Dedifferentiated amniotic fluid mesenchymal stem cell (primary cell): ENCODE results near the gene ZFYVE16.
A peak's percentile ranks its signal among the peaks of the same experiment; 100 is the strongest.
"Not testable (repeated sequence)": the region's sequence is repeated elsewhere in the genome, so short reads cannot be mapped to it uniquely, and the experiment has no call there.

ENCODE experiments used
- DNase-seq: peaks from one replicate; pipeline ENCODE4 v3.0.0-alpha.2; 2016; ENCODE audit errors: extremely low spot score

ZFYVE16 gene

GRCh38 chr5:80409367-80409966 lies 1.6 kb downstream of the ZFYVE16 start:
- no peak for DNase-seq

- DNase-seq: no peak
Measured at GRCh38 chr5:80411589-80412219, 3.8 kb downstream of the ZFYVE16 start.

DNA sequence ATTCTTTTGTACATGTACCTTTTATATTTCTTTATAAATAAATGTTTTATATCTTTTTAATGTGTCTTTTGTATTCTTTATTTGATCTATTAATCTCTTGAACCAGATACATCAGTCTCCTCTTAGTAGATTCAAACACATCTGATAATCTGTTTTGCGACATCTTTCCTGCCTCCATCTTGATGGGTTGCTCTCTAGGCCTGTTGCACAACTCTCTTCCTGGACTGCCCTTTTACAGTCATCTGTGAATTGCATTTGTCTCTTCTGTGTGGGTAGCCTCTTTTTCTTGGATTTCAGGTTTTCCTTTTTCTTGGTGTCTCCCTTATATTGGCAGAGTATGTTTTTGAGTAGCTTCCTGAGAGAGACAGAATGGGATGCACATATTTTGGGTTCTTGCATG lies 6.2 kb downstream of the ZFYVE16 start:
- DNase-seq: no peak

DNA sequence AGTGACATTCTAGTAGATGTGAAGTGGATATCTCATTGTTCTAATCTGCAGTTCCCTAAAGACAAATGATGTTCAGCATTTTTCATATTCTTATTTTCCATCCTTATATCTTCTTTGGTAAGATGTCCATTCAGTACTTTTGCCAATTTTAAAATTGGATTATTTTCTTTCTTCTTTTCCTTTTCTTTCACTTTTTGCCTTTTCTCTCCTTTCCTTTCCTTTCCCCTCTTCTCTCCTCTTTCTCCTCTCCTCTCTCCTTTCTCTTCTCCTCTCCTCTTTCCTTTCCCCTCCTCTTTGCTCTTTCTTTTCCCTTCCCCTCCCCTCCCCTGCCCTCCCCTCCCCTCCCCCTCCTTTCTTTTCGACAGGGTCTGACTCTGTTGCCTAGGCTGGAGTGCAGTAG lies 10.1 kb downstream of the ZFYVE16 start:
- DNase-seq: no peak

- DNase-seq: not testable (repeated sequence)
Measured at GRCh38 chr5:80424365-80424764, 16.5 kb downstream of the ZFYVE16 start.

- no peak for DNase-seq
Measured at GRCh38 chr5:80435476-80435875, 27.6 kb downstream of the ZFYVE16 start.

GRCh38 chr5:80437326-80437725 lies 29.5 kb downstream of the ZFYVE16 start:
- no peak for DNase-seq

DNA sequence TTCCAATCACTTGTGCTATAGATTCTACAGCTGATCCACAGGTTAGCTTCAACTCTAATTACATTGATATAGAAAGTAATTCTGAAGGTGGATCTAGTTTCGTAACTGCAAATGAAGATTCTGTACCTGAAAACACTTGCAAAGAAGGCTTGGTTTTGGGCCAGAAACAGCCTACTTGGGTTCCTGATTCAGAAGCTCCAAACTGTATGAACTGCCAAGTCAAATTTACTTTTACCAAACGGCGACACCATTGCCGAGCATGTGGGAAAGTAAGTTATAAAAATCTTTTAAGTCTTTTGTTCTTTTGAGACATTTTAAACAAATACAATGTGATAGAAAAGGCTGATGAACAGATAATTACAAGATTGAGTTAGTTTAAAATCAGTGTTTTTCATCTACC lies 30.9 kb downstream of the ZFYVE16 start:
- DNase-seq: no peak

- DNase-seq: no peak
Measured at GRCh38 chr5:80439213-80439612, 31.3 kb downstream of the ZFYVE16 start.

DNA sequence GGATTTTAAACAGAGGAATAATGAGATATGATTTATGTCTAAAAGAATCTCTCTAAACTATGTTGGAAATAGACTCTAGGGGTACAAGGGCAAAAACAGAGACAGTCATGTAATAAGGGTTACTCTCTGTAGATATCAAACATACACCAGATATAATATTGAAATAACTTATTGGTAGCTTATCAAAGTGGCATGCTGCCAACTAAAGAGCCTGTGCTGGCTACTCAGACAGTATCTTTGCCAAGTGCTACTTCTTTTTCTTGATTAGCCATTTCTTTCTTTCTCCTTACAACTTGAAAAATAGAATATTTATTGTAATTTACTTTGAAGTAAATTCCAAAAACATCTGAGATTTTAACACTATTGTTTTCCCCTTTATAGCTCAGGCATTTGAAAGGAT lies 34.9 kb downstream of the ZFYVE16 start:
- DNase-seq: no peak

- no peak for DNase-seq
Measured at GRCh38 chr5:80453366-80453765, 45.5 kb downstream of the ZFYVE16 start.

- no peak for DNase-seq
Measured at GRCh38 chr5:80463269-80463668, 55.4 kb downstream of the ZFYVE16 start.

GRCh38 chr5:80466669-80467485 lies 59.0 kb downstream of the ZFYVE16 start:
- peak; percentile 17 for DNase-seq

DNA sequence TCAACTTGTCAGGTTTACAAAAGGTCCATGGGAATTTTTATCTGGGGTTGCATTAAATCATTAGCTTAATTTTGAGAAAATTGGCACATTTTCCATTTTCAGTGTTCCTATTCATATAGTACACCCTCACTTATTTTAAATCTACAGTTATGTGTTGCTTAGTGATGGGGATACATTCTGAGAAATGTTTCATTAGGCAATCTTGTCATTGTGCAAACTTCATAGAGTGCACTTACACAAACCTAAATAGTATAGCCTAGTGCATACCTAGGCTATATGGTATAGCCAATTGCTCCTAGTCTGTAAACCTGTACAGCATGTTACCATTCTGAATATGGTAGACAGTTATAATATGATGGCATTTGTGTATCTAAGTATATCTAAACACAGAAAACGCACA lies 60.3 kb downstream of the ZFYVE16 start:
- no peak for DNase-seq

DNA sequence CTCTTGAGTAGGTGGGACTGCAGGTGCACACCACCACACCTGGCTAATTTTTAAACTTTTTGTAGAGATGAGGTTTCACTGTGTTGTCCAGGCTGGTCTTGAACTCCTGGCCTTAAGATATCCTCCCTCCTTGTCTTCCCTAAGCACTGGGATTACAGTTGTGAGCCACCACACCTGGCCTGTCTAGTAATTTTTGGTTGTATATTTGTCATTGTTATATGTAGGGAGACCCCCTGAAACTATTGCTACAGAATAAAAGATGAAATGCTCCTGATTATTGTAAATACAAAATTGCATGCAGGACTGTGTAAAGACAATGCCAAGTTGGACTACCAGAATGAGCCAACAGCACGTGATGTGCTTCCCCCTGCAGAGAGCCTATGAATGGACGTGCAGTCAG lies 62.8 kb downstream of the ZFYVE16 start:
- not testable (repeated sequence) for DNase-seq

DNA sequence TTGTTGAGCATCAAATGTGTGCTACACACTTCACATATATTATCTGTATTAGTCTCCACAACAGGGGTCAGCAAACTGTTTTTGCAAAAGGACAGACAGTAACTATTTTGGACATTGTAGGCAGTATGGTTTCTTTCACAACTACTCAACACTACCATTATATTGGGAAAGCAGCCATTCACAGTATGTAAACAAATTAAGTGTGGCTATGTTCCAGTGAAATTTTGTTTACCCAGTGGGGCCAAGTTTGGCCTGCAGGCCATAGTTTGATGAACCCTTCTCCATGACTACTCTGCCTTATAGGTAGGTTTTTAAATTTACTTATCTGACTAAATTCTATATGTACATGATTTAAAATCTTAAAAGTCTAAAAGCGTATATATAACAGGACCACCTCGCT lies 67.1 kb downstream of the ZFYVE16 start:
- DNase-seq: no peak

DNA sequence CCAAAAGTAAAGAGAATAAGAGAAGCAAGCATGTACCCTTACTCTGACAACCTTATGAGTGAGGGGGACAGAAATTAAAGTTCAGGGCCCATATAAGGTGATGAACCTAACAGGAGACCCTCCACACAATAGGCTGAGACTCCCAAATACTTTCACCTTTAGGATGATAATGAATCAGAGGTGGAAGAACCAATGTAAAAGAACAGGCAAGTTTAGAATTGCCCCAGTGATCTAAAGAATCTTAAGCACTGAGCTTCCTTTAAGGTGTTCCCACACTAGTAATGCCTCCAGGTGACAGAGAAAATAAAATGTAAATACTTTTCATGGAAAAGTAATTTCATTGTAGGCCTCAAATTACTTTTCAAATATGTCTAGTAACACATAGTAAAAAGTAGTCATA lies 71.8 kb downstream of the ZFYVE16 start:
- no peak for DNase-seq

DNA sequence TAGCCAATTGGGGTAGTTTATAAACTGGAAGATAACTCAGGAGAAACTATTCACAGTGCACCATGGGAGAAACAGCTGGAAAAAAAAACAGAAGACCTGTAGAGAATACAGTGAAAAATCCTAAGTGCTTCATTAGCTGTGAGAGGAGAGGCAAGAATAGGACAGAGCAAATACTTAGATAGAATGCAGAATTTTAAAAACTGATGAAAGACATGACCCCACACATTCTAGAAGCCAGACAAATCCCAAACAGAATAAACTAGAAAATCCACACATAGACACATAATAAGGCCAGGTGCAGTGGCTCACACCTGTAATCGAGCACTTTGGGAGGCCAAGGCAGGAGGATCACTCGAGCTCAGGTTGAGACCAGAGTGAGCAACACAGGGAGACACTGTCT lies 72.5 kb downstream of the ZFYVE16 start:
- DNase-seq: no peak

GRCh38 chr5:80481019-80481893 lies 73.4 kb downstream of the ZFYVE16 start:
- DNase-seq: peak; percentile 38

DNA sequence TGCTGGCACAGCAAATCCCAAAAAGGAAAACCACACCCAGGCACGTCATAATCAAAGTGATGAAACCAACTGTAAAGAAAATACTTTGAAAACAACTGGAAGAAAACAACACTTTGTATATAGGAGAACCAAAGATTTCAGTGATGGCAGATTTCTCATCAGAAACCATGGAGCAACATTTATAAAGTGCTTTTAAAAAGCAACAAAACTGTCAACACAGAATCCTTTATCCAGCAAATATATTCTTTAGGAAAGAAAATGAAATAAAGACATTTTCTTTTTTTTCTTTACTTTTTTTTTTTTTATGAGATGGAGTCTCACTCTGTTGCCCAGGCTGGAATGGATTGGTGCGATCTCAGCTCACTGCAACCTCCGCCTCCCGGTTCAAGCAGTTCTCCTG lies 74.7 kb downstream of the ZFYVE16 start:
- DNase-seq: no peak

- no peak for DNase-seq
Measured at GRCh38 chr5:80483636-80484232, 75.9 kb downstream of the ZFYVE16 start.

DNA sequence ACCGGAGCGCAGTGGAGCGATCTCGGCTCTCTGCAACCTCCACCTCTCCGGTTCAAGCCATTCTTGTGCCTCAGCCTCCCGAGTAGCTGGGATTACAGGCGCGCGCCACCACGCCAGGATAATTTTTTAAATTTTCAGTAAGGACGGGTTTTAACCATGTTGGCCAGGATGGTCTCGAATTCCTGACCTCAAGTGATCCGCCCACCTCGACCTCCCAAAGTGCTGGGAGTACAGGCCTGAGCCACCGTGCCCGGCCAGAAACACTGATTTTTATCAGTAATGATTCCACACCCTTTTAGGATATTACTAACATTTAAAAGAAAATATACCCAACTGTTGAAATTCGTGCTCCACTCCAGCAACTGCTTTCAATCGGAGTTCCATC lies 79.6 kb downstream of the ZFYVE16 start:
- DNase-seq: no peak
